Psoas muscle (tissue), 8 donors: ENCODE data around the gene MOSPD3. TPM values are rescaled to one million over a fixed set of nuclear protein-coding genes. Genes with fewer than 3 reads are reported as not detected.
A peak's percentile ranks its signal among the peaks of the same experiment; 100 is the strongest.

Experiments used
- ATAC-seq, 4 donors: fragments of 200-7000 bp; cut with Tn5 transposase; one replicate each; pipeline ENCODE4 v1.9.1; 2020; ENCODE audit warnings: moderate library complexity in 3 of 4, mild to moderate bottlenecking in 2 of 4
- DNase-seq, 2 donors: peaks; one replicate each; pipeline ENCODE4 v3.0.0-alpha.2; 2020
- H3K27ac ChIP-seq: fragments of 200-600 bp; one replicate; pipeline ENCODE4 v1.8.0; 2022
- H3K27me3 ChIP-seq, 3 donors: fragments of 200-600 bp in 1 of 3; one replicate each; pipeline versions ENCODE4 v1.6.1 to v1.8.0; 2013 to 2022; ENCODE audit warnings: low read length in 2 of 3, mild to moderate bottlenecking in 2 of 3, moderate library complexity in 1 of 3; ENCODE audit not compliant: insufficient read depth in 3 of 3
- H3K36me3 ChIP-seq, 2 donors: fragments of 200-600 bp in 1 of 2; one replicate each; pipeline versions ENCODE4 v1.6.1 to v1.8.0; 2013 to 2022; ENCODE audit warnings: low read depth in 1 of 2, mild to moderate bottlenecking in 1 of 2, moderate library complexity in 1 of 2; ENCODE audit not compliant: insufficient read depth in 1 of 2
- H3K4me1 ChIP-seq: fragments of 200-600 bp; one replicate; pipeline ENCODE4 v1.8.0; 2022
- H3K4me3 ChIP-seq: fragments of 200-600 bp; one replicate; pipeline ENCODE4 v1.8.0; 2022; ENCODE audit warnings: mild to moderate bottlenecking
- H3K9me3 ChIP-seq: fragments of 200-600 bp; one replicate; pipeline ENCODE4 v1.8.0; 2022
- CTCF ChIP-seq: fragments of 200-600 bp; IDR thresholded peaks from one replicate; pipeline ENCODE4 v1.8.0; 2022; ENCODE audit warnings: antibody characterized with exemption
- WGBS, 3 donors: extraction: QIAGEN DNeasy Blood & Tissue Kit; methylation state at CpG; one replicate each; pipeline versions ENCODE4 v1.1.6 to v1.1.7; 2013; 5-methylcytosine and 5-hydroxymethylcytosine counted together
- intact Hi-C, 2 donors: fragments of 100-400 bp; cut with DNase I; formaldehyde crosslinking; loops; one replicate each; pipeline versions ENCODE4 v1.11.0 to v1.14.2; 2022
- polyA plus RNA-seq, 3 donors: library from polyadenylated mRNA; stranded (reverse); fragments of 200-250 nt; gene quantifications; one replicate each; pipeline ENCODE4 v1.2.3, GENCODE V29; 2013
- total RNA-seq, 4 donors: library from RNA; stranded (reverse); fragmentation: NEBNext Ultra II Directional in 2 of 4; extraction: Animal tissue kit (Norgen Biotek cat#: 25700) in 2 of 4; gene quantifications; one replicate each; pipeline versions ENCODE4 v1.2.1 to v1.2.4, GENCODE V29; 2021 to 2023
- donor health status: healthy with polysubstance abuse.
- donor health status: DM: no; HTN: no; CAD: no; lungs with moderate emphysema.
- donor health status: Bipolar disorder and iron deficiency.
- donor health status: healthy.
- donor health status: DM: yes; HTN: yes; CAD: no.
- donor health status: DM: no; HTN: no; CAD: no.
- donor health status: DM: no; HTN: no; CAD: no.
- donor health status: DM: yes; HTN: yes; CAD: no.

MOSPD3 gene
- total and polyA plus RNA-seq, 7 donors, result 6.2 to 11.3 (median 7.0) TPM

GRCh38 chr7:100590077-100590737, 22.1 kb upstream of the MOSPD3 start:
- DNase-seq (peak in 1 of 2 donors; percentile 71), ATAC-seq (no peak)
- intact Hi-C loops, result no loop called here
- Histone ChIP-seq H3K9me3 (no peaks in the 10 kb centered on the region), H3K4me3 (peak overlapping the region; percentile 31), H3K27me3 (no peaks in the 10 kb centered on the region), H3K36me3 (no peaks in the 10 kb centered on the region), H3K4me1 (peaks cover 5% of the 10 kb centered on the region), H3K27ac (no peak overlapping the region)
- WGBS, 3 donors, result 41 to 50% (median 44%) methylated on average over 20 of the region's 20 CpGs
- no peak for TF ChIP-seq CTCF

- intact Hi-C loops, result no loop called here
- Histone ChIP-seq H3K9me3 (no peaks in the 10 kb centered on the region), H3K4me1 (peaks cover 5% of the 10 kb centered on the region), H3K36me3 (no peaks in the 10 kb centered on the region), H3K27me3 (peaks cover 0 to 1% (median 0%) of the 10 kb centered on the region in 3 donors), H3K4me3 (no peak overlapping the region), H3K27ac (no peak overlapping the region)
- no peak for DNase-seq
- TF ChIP-seq CTCF, result no peak
- ATAC-seq, result no peak
- 89 to 91% (median 91%) methylated on average over 17 of the region's 17 CpGs for WGBS, 3 donors
Measured at GRCh38 chr7:100591596-100591995, 20.7 kb upstream of the MOSPD3 start.

DNA sequence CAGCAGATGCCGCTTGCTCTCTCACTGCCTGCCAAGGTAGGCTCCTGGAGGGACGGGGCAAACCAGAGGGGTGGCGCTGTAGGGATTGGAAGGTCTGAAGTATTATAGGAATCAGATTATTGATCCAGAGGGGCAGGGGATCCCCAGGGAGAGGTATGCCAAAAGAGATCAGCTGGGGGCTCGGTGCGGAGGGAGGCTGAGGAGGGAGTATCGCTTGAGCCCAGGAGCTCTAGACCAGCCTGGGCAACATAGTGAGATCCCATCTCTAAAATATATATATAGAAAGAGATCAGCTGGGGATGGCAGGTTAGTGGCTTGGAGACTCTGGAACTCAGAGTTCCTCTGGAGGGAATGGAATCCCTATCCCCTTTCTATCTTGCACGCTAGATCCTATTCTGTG, 17.2 kb upstream of the MOSPD3 start:
- 93 to 98% (median 95%) methylated on average over 7 of the region's 7 CpGs for WGBS, 3 donors
- Histone ChIP-seq H3K9me3 (no peaks in the 10 kb centered on the region), H3K4me1 (no peaks in the 10 kb centered on the region), H3K27me3 (peaks cover 0 to 1% (median 0%) of the 10 kb centered on the region in 3 donors), H3K36me3 (no peaks in the 10 kb centered on the region), H3K27ac (no peak overlapping the region), H3K4me3 (no peak overlapping the region)
- ATAC-seq (no peak), DNase-seq (no peak)
- no peak for TF ChIP-seq CTCF
- intact Hi-C loops, result no loop called here

DNA sequence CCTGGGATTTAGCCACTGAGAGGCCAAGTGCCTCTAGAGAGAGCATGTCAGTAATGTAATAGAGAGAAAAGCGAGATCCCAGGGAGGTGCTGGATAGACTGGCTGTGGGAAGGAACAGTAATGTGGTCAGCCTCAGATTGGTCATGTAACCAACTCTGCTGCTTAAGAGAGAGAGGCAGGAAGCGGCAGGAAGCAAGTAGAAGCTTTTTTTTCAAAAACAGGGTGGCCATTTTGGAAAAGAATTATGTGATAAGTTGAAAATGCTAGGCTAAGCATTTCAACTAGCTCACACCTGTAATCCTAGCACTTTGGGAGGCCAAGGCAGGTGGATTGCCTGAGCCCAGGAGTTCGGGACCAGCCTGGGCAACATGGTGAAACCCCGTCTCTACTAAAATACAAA, 13.9 kb upstream of the MOSPD3 start:
- no peak for ATAC-seq

More for the DNA sequence above, 13.9 kb upstream of the MOSPD3 start:
- no peaks in the 10 kb centered on the region for H3K4me1 ChIP-seq
- H3K36me3 ChIP-seq, result no peaks in the 10 kb centered on the region
- no peak overlapping the region for H3K27ac ChIP-seq
- H3K27me3 ChIP-seq, result peaks cover 0 to 8% (median 4%) of the 10 kb centered on the region in 3 donors
- 84 to 88% (median 86%) methylated on average over 4 of the region's 4 CpGs for WGBS, 3 donors
- no peak for TF ChIP-seq CTCF
- no peaks in the 10 kb centered on the region for H3K9me3 ChIP-seq
- DNase-seq, result no peak
- no peak overlapping the region for H3K4me3 ChIP-seq
- intact Hi-C loops, result no loop called here
